Heart left ventricle (tissue), 13 donors: ENCODE data around the gene SMIM14.
"Not testable (repeated sequence)": the region's sequence is repeated elsewhere in the genome, so short reads cannot be mapped to it uniquely, and the experiment has no call there.

Experiments used
- CTCF ChIP-seq, 12 donors: fragments of 200-600 bp; sonication (generic) in 4 of 12; IDR thresholded peaks; one replicate each; pipeline versions ENCODE4 v1.5.0 to v1.8.0; 2018 to 2022; ENCODE audit warnings: antibody characterized with exemption in 12 of 12, mild to moderate bottlenecking in 5 of 12
- POLR2A ChIP-seq, 2 donors: fragments of 450-650 bp; IDR thresholded peaks; one replicate each; pipeline ENCODE4 v1.6.1; 2017; ENCODE audit warnings: antibody characterized with exemption in 2 of 2, mild to moderate bottlenecking in 2 of 2, moderate library complexity in 2 of 2
- donor health status: ischemic (EF 13 %, LVEDD 7.1; RV severe dilation, severe dysfunction).
- donor health status: DM: no; HTN: yes; CAD: no.
- donor health status: DM: no; HTN: no; CAD: no.
- donor health status: ischemic (EF 25% LVEDD 6.9; RV normal size, moderate dysfunction).
- donor health status: ischemic (EF 25% LVEDD 5.7; RV mildly dilated, moderate dysfunction).
- donor health status: ischemic (EF 35%, LVEDD 5.7; RV mildly dilated, moderate dysfunction).
- donor health status: nonischemic (EF 11% LVEDD 7.7; RV severe dilation, severe dysfunction).
- donor health status: DM: yes; HTN: yes; CAD: no.
- donor health status: PGD.
- donor health status: ischemic (EF 29% LVEDD 5.4; RV normal size, mild dysfunction).
- donor health status: nonischemic (EF 23%, LVEDD 6.1; RV moderate dilation, normal function).

- not testable (repeated sequence) for TF ChIP-seq CTCF, POLR2A (IDR thresholded peaks at IDR 0.05)
Observed at GRCh38 chr4:39502664-39503035, 136.0 kb downstream of the SMIM14 start.
